AG04450 (cell line): ENCODE results near the gene MARCHF3. TPM values are rescaled to one million over a fixed set of nuclear protein-coding genes. Genes with fewer than 3 reads are reported as not detected.
A peak's percentile ranks its signal among the peaks of the same experiment; 100 is the strongest.

Experiments used
- CTCF ChIA-PET: fragments of 300-600, 350-600 bp; formaldehyde crosslinking; extraction: SDS; loops from one replicate; lab custom pipeline; 2022; ENCODE audit warnings: antibody characterized with exemption, inconsistent platforms; lab: Charles Lee
- POLR2A ChIA-PET: fragments of 350-600 bp; formaldehyde crosslinking; extraction: SDS; loops from one replicate; lab custom pipeline; 2021; ENCODE audit warnings: antibody characterized with exemption, inconsistent platforms; lab: Yijun Ruan, JAX
- DNase-seq: peaks from one replicate; pipeline ENCODE4 v3.0.0-alpha.2; 2011; ENCODE audit warnings: low read depth, low spot score
- H3K27ac ChIP-seq: one replicate; pipeline ENCODE4 v1.5.1; 2012; ENCODE audit warnings: low read depth, low read length, control low read depth
- H3K27me3 ChIP-seq: one replicate; pipeline ENCODE4 v1.6.0; 2012; ENCODE audit warnings: low read length; ENCODE audit not compliant: control insufficient read depth, insufficient read depth
- H3K4me3 ChIP-seq: 2 replicates; pipeline ENCODE4 v1.5.1; 2011; ENCODE audit warnings: mild to moderate bottlenecking, low read depth, low read length, control low read depth
- H3K9me3 ChIP-seq: 2 replicates; pipeline ENCODE4 v1.5.1; 2012; ENCODE audit warnings: low read length; ENCODE audit not compliant: control insufficient read depth, insufficient read depth
- polyA plus RNA-seq: library from polyadenylated mRNA; depleted of rRNA; stranded (reverse); fragments of >200 nt; gene quantifications from 2 replicates; pipeline ENCODE4 v1.2.3, GENCODE V29; 2011
- TF ChIP-seq, protein P1 (sequence below): IDR thresholded peaks from 2 replicates; pipeline ENCODE4 v1.5.1; 2011; ENCODE audit warnings: low read depth, low read length, control low read depth, inconsistent platforms

Gene MARCHF3
- polyA plus RNA-seq, 1 experiment: 6.7 TPM

GRCh38 chr5:127004721-127005120 lies 25.6 kb downstream of the MARCHF3 start:
- TF ChIP-seq, protein P1, sequence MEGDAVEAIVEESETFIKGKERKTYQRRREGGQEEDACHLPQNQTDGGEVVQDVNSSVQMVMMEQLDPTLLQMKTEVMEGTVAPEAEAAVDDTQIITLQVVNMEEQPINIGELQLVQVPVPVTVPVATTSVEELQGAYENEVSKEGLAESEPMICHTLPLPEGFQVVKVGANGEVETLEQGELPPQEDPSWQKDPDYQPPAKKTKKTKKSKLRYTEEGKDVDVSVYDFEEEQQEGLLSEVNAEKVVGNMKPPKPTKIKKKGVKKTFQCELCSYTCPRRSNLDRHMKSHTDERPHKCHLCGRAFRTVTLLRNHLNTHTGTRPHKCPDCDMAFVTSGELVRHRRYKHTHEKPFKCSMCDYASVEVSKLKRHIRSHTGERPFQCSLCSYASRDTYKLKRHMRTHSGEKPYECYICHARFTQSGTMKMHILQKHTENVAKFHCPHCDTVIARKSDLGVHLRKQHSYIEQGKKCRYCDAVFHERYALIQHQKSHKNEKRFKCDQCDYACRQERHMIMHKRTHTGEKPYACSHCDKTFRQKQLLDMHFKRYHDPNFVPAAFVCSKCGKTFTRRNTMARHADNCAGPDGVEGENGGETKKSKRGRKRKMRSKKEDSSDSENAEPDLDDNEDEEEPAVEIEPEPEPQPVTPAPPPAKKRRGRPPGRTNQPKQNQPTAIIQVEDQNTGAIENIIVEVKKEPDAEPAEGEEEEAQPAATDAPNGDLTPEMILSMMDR: no peak

DNA sequence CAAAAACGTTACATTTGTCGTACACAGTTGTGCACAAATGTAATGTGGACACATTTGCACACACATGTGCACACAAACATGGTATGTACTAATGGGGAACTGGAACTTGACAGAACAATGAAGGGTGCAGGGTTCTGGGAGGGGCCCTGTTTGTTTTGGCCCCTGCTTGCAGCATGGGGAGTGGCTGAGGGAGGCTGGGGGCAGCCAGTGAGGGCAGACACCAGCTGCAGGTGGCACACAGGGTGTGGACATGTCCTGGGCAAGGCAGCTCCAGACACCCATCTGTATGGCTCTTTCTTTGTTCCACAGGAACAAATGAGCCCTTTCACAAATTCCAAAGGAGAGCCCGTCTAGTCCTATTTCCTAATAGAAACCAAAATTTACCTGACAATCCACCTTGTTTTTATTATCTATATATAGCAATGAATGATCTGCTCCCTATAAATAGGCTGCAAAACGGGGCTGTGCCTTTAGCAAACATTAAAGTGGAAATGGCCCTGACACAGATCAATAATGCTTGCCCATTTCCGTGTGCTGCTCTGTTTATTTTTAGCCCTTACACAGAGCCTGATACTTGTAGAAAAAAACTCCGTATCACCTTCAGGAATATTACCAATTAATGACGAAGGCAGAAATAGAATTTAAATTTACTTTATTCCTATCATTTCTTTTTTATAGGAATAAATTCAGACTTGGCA lies 26.4 kb downstream of the MARCHF3 start:
- ChIA-PET CTCF (no interaction called here), POLR2A (interaction anchor here (1.0 kb wide), 1 partner anchor 26 kb away, joined by 3 read pairs; no protein-coding TSS in a partner anchor)
- Histone ChIP-seq H3K27me3 (no peaks in the 10 kb centered on the region), H3K27ac (no peak overlapping the region), H3K4me3 (no peak overlapping the region), H3K9me3 (no peaks in the 10 kb centered on the region; the same call in 1 of the 2 replicates)
- TF ChIP-seq, protein P1: no peak
- no peak for DNase-seq

More at GRCh38 chr5:127004721-127005120, 25.6 kb downstream of the MARCHF3 start:
- Histone ChIP-seq H3K27me3 (no peaks in the 10 kb centered on the region), H3K4me3 (no peak overlapping the region), H3K27ac (no peak overlapping the region), H3K9me3 (no peaks in the 10 kb centered on the region; the same call in 1 of the 2 replicates)
- ChIA-PET CTCF (no interaction called here), POLR2A (interaction anchor here (1.0 kb wide), 1 partner anchor 25 kb away, joined by 3 read pairs; no protein-coding TSS in a partner anchor)
- no peak for DNase-seq

DNA sequence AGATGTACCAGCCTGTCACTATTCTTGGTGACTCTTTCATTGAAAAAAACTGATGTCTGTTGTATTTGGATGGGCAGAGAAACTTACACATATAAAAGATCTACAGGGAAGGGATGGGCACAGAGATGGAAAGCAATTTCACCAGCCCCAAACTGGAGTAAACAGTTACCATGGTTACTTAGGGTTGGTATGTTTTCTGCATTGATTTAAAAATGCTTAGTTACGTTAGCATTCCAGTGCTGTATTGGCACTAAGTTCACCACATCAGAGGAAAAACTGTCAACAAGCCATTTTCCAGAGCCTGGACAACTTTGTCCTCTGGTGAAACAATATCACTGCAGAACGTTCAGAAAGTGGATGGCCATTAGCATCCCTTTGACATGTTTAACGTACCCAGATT lies 28.0 kb downstream of the MARCHF3 start:
- TF ChIP-seq, protein P1: no peak
- ChIA-PET CTCF (no interaction called here), POLR2A (no interaction called here)
- H3K9me3 ChIP-seq: no peaks in the 10 kb centered on the region; the same call in 1 of the 2 replicates
- H3K27me3 ChIP-seq: no peaks in the 10 kb centered on the region
- peak overlapping the region; percentile 40 for H3K27ac ChIP-seq
- H3K4me3 ChIP-seq: no peak overlapping the region
- DNase-seq: no peak

DNA sequence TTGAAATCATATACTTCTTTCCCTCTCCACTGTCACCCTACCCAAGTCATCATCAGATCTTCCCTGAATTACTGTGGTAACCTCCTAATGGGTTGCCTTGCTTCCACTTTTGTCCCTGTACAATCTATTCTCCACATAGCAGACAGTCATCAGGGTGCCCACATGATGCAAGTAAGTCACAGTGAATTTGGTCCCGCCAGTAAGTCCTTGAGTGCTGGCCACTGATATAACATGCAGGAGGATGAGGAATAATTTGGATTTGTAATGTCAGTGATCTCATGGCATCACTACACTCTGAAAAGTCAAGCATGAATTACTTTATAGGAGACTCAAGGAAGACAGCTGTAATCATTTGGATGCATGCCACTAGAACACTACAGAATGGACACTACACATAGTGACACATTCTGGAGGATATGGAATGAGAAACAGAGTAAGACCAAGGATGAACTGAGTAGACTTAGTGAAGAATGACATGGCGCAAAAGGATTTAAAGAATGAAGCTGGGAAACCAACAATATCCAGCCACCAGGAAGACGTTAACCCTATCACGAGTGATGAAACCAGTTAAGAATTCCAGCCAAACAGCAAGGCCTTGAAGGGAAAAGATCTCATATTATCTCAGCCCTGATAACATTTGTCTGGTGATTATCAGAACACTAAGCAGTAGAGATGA lies 28.6 kb downstream of the MARCHF3 start:
- H3K27ac ChIP-seq: peak overlapping the region; percentile 65
- ChIA-PET POLR2A (no interaction called here), CTCF (interaction anchor here (0.6 to 0.7 kb wide), 2 partner anchors 32 to 44 kb away, joined by 3 read pairs; no protein-coding TSS in a partner anchor)
- no peaks in the 10 kb centered on the region; the same call in 1 of the 2 replicates for H3K9me3 ChIP-seq
- DNase-seq: peak; percentile 79
- H3K27me3 ChIP-seq: no peaks in the 10 kb centered on the region
- TF ChIP-seq, protein P1: no peak
- H3K4me3 ChIP-seq: no peak overlapping the region
